ENCODE data around the gene NOX3.

The NOX3 gene

DNA sequence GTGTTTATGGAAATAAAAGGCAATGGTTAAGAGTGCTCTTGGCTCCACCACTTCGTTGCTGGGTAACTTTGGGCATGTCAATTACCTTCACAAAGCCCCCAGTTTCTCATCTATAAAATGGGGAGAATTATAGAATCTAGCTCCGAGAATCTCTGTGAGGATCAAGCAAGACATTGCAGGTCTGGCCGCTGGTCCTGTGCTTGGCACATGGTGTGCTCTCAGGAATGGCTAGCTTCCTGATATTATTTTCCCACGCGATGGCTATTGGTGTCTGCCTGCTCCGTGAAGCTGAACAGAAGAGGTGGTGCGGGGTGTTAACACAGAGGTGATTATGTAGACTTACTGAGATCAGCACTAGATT is 57.0 kb downstream of the NOX3 start:
- H3K23ac ChIP-seq (ENCODE audit: low read depth, low read length, poor library complexity) = no peak overlapping the region
- no peak overlapping the region for H2AK5ac ChIP-seq (ENCODE audit: low read depth, low read length)
- H2BK12ac ChIP-seq (ENCODE audit: low read length) = no peak overlapping the region
- H3K14ac ChIP-seq (ENCODE audit: low read length) = no peak overlapping the region
- peaks cover 0 to 2% of the 10 kb centered on the region in 2 donors for H3K4me1 ChIP-seq (ENCODE audit: control insufficient read depth in 2 of 2, insufficient read depth in 1 of 2, low read depth in 1 of 2, low read length in 2 of 2)
- DNase-seq (ENCODE audit: low spot score) = no peak
- no peak overlapping the region for H3K27ac ChIP-seq (replicated peaks; ENCODE audit: low read length)
- no peak overlapping the region for H2AFZ ChIP-seq (ENCODE audit: low read length)
- H3K9me3 ChIP-seq (replicated peaks in 1 of 2; ENCODE audit: control insufficient read depth in 2 of 2, insufficient read depth in 1 of 2, low read depth in 1 of 2, low read length in 2 of 2) = no peaks in the 10 kb centered on the region
- H2BK15ac ChIP-seq (ENCODE audit: low read length) = no peak overlapping the region
- H3K9ac ChIP-seq (ENCODE audit: low read depth, low read length, poor library complexity) = no peak overlapping the region
- no CpG with 5 or more reads among the region's 7 CpGs for WGBS, 2 donors (ENCODE audit: extremely low coverage in 2 of 2, insufficient read length in 2 of 2, insufficient replicate concordance in 1 of 2)
- H3K4ac ChIP-seq (ENCODE audit: low read length) = no peak overlapping the region
- no peaks in the 10 kb centered on the region for H3K27me3 ChIP-seq (ENCODE audit: control insufficient read depth in 3 of 3, insufficient read depth in 3 of 3, low read depth in 1 of 3, low read length in 3 of 3)
- H3K79me1 ChIP-seq (ENCODE audit: low read depth, low read length) = no peaks in the 10 kb centered on the region
- H2BK120ac ChIP-seq (ENCODE audit: low read depth, low read length) = no peak overlapping the region
- no peaks in the 10 kb centered on the region for H3K36me3 ChIP-seq (replicated peaks in 1 of 2; ENCODE audit: control insufficient read depth in 2 of 2, insufficient read depth in 2 of 2, low read length in 2 of 2)
- no peak overlapping the region for H3K18ac ChIP-seq (ENCODE audit: low read length)
- H3K4me2 ChIP-seq (ENCODE audit: insufficient read depth, low read length, poor library complexity, severe bottlenecking) = no peak overlapping the region
- H2BK5ac ChIP-seq (ENCODE audit: low read length) = no peak overlapping the region
- no peak overlapping the region for H4K8ac ChIP-seq (ENCODE audit: low read depth, low read length)
- H3K4me3 ChIP-seq (ENCODE audit: low read length in 2 of 2) = no peak overlapping the region
- no peak overlapping the region for H4K91ac ChIP-seq (ENCODE audit: low read depth, low read length, poor library complexity)

DNA sequence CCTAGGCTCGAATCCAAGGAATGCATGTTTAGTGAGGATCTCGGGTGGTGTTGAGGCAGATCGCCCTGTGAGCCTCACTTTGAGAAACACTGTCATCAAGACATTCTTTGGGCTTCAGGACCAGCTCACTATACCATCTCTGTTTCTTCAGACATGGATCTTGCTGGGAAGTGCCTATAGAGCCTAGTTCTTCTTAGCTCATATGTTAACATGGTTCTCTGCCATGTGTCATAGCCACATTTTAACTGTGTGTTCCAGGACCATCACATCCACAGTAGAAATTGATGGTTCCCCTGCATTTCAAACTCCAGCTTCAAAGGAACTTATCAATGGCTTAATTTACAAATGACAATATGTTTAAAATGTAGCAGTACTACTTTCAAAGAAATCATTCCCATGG is 57.4 kb downstream of the NOX3 start:
- Histone ChIP-seq H2BK120ac (ENCODE audit: low read depth, low read length) (no peak overlapping the region), H3K36me3 (replicated peaks in 1 of 2; ENCODE audit: control insufficient read depth in 2 of 2, insufficient read depth in 2 of 2, low read length in 2 of 2) (no peaks in the 10 kb centered on the region)

DNA sequence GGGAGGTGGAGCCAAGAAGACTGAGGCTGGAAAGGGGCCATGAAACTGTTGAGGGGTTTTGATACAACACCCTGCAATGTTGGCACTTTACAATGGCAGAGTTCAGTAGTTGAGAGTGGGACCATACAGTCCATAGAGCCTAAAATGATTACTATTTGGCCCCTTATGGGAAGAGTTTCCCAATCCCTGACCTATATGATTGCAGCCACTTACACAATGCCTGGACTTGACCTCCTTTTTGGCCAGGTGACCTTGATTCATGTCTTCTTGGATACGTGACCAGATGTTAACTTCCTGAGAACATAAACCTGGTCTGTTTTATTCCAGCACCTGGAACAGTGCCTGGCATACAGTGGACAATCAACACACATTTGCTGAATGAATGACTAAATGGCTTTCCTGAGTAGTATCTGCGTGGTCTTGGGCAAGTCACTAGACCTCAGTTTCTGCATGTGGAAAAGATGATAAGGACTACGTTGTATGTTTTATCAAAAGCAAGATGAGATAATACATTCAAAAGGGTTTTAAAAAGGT is 58.4 kb downstream of the NOX3 start:
- Histone ChIP-seq H2AFZ (ENCODE audit: low read length) (no peak overlapping the region), H3K18ac (ENCODE audit: low read length) (no peak overlapping the region), H2AK5ac (ENCODE audit: low read depth, low read length) (no peak overlapping the region), H3K4me1 (ENCODE audit: control insufficient read depth in 2 of 2, insufficient read depth in 1 of 2, low read depth in 1 of 2, low read length in 2 of 2) (peaks cover 0 to 2% of the 10 kb centered on the region in 2 donors), H3K27me3 (ENCODE audit: control insufficient read depth in 3 of 3, insufficient read depth in 3 of 3, low read depth in 1 of 3, low read length in 3 of 3) (no peaks in the 10 kb centered on the region), H4K8ac (ENCODE audit: low read depth, low read length) (no peak overlapping the region), H3K27ac (replicated peaks; ENCODE audit: low read length) (no peak overlapping the region), H4K91ac (ENCODE audit: low read depth, low read length, poor library complexity) (no peak overlapping the region), H2BK12ac (ENCODE audit: low read length) (no peak overlapping the region), H3K4ac (ENCODE audit: low read length) (no peak overlapping the region), H3K4me2 (ENCODE audit: insufficient read depth, low read length, poor library complexity, severe bottlenecking) (no peak overlapping the region), H2BK15ac (ENCODE audit: low read length) (no peak overlapping the region), H3K36me3 (replicated peaks in 1 of 2; ENCODE audit: control insufficient read depth in 2 of 2, insufficient read depth in 2 of 2, low read length in 2 of 2) (no peaks in the 10 kb centered on the region), H3K4me3 (ENCODE audit: low read length in 2 of 2) (no peak overlapping the region), H2BK120ac (ENCODE audit: low read depth, low read length) (no peak overlapping the region), H3K23ac (ENCODE audit: low read depth, low read length, poor library complexity) (no peak overlapping the region), H3K14ac (ENCODE audit: low read length) (no peak overlapping the region), H2BK5ac (ENCODE audit: low read length) (no peak overlapping the region), H3K79me1 (ENCODE audit: low read depth, low read length) (no peaks in the 10 kb centered on the region), H3K9ac (ENCODE audit: low read depth, low read length, poor library complexity) (no peak overlapping the region), H3K9me3 (replicated peaks in 1 of 2; ENCODE audit: control insufficient read depth in 2 of 2, insufficient read depth in 1 of 2, low read depth in 1 of 2, low read length in 2 of 2) (no peaks in the 10 kb centered on the region)
- WGBS, 2 donors (ENCODE audit: extremely low coverage in 2 of 2, insufficient read length in 2 of 2, insufficient replicate concordance in 1 of 2) = no CpG with 5 or more reads among the region's 3 CpGs
- DNase-seq (ENCODE audit: low spot score) = no peak

More for the DNA sequence above, 57.4 kb downstream of the NOX3 start:
- H2AFZ ChIP-seq (ENCODE audit: low read length) = no peak overlapping the region
- no peak overlapping the region for H4K8ac ChIP-seq (ENCODE audit: low read depth, low read length)
- H2AK5ac ChIP-seq (ENCODE audit: low read depth, low read length) = no peak overlapping the region
- H3K4me1 ChIP-seq (ENCODE audit: control insufficient read depth in 2 of 2, insufficient read depth in 1 of 2, low read depth in 1 of 2, low read length in 2 of 2) = peaks cover 0 to 2% of the 10 kb centered on the region in 2 donors
- no peaks in the 10 kb centered on the region for H3K9me3 ChIP-seq (replicated peaks in 1 of 2; ENCODE audit: control insufficient read depth in 2 of 2, insufficient read depth in 1 of 2, low read depth in 1 of 2, low read length in 2 of 2)
- H3K27ac ChIP-seq (replicated peaks; ENCODE audit: low read length) = no peak overlapping the region
- no CpG with 5 or more reads among the region's 3 CpGs for WGBS, 2 donors (ENCODE audit: extremely low coverage in 2 of 2, insufficient read length in 2 of 2, insufficient replicate concordance in 1 of 2)
- DNase-seq (ENCODE audit: low spot score) = no peak
- no peak overlapping the region for H3K9ac ChIP-seq (ENCODE audit: low read depth, low read length, poor library complexity)
- no peak overlapping the region for H2BK15ac ChIP-seq (ENCODE audit: low read length)
- H3K27me3 ChIP-seq (ENCODE audit: control insufficient read depth in 3 of 3, insufficient read depth in 3 of 3, low read depth in 1 of 3, low read length in 3 of 3) = no peaks in the 10 kb centered on the region
- H3K4me3 ChIP-seq (ENCODE audit: low read length in 2 of 2) = no peak overlapping the region
- no peak overlapping the region for H2BK12ac ChIP-seq (ENCODE audit: low read length)
- H2BK5ac ChIP-seq (ENCODE audit: low read length) = no peak overlapping the region
- no peak overlapping the region for H3K18ac ChIP-seq (ENCODE audit: low read length)
- H3K4me2 ChIP-seq (ENCODE audit: insufficient read depth, low read length, poor library complexity, severe bottlenecking) = no peak overlapping the region
- H3K4ac ChIP-seq (ENCODE audit: low read length) = no peak overlapping the region
- no peaks in the 10 kb centered on the region for H3K79me1 ChIP-seq (ENCODE audit: low read depth, low read length)
- H4K91ac ChIP-seq (ENCODE audit: low read depth, low read length, poor library complexity) = no peak overlapping the region
- H3K14ac ChIP-seq (ENCODE audit: low read length) = no peak overlapping the region
- no peak overlapping the region for H3K23ac ChIP-seq (ENCODE audit: low read depth, low read length, poor library complexity)

DNA sequence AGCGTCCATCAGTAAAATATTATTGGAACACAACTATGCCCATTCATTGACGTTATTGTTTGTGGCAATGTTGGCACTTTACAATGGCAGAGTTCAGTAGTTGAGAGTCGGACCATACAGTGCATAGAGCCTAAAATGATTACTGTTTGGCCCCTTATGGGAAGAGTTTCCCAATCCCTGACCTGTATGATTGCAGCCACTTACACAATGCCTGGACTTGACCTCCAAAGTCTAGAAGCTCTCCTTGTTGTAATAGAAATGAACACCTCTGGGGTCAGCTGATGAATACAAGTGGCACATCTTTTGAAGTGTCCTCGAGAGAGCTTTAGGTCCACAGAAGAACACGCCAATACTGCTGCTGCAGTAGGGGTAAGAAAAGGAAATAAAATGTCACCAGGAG is 59.0 kb downstream of the NOX3 start:
- H3K27me3 ChIP-seq (ENCODE audit: control insufficient read depth in 3 of 3, insufficient read depth in 3 of 3, low read depth in 1 of 3, low read length in 3 of 3) = no peaks in the 10 kb centered on the region
- no peak overlapping the region for H3K4ac ChIP-seq (ENCODE audit: low read length)
- H2BK120ac ChIP-seq (ENCODE audit: low read depth, low read length) = no peak overlapping the region
- peaks cover 0 to 2% of the 10 kb centered on the region in 2 donors for H3K4me1 ChIP-seq (ENCODE audit: control insufficient read depth in 2 of 2, insufficient read depth in 1 of 2, low read depth in 1 of 2, low read length in 2 of 2)
- no peak overlapping the region for H3K18ac ChIP-seq (ENCODE audit: low read length)
- no peaks in the 10 kb centered on the region for H3K79me1 ChIP-seq (ENCODE audit: low read depth, low read length)
- no peak overlapping the region for H2BK5ac ChIP-seq (ENCODE audit: low read length)
- H4K91ac ChIP-seq (ENCODE audit: low read depth, low read length, poor library complexity) = no peak overlapping the region
- H3K14ac ChIP-seq (ENCODE audit: low read length) = no peak overlapping the region
- no CpG with 5 or more reads among the region's 5 CpGs for WGBS, 2 donors (ENCODE audit: extremely low coverage in 2 of 2, insufficient read length in 2 of 2, insufficient replicate concordance in 1 of 2)
- no peak overlapping the region for H3K4me2 ChIP-seq (ENCODE audit: insufficient read depth, low read length, poor library complexity, severe bottlenecking)
- no peak overlapping the region for H3K27ac ChIP-seq (replicated peaks; ENCODE audit: low read length)
- H3K4me3 ChIP-seq (ENCODE audit: low read length in 2 of 2) = no peak overlapping the region
- no peak overlapping the region for H3K9ac ChIP-seq (ENCODE audit: low read depth, low read length, poor library complexity)
- no peak overlapping the region for H2AFZ ChIP-seq (ENCODE audit: low read length)
- no peak overlapping the region for H2BK15ac ChIP-seq (ENCODE audit: low read length)
- no peaks in the 10 kb centered on the region for H3K9me3 ChIP-seq (replicated peaks in 1 of 2; ENCODE audit: control insufficient read depth in 2 of 2, insufficient read depth in 1 of 2, low read depth in 1 of 2, low read length in 2 of 2)
- no peak for DNase-seq (ENCODE audit: low spot score)
- no peaks in the 10 kb centered on the region for H3K36me3 ChIP-seq (replicated peaks in 1 of 2; ENCODE audit: control insufficient read depth in 2 of 2, insufficient read depth in 2 of 2, low read length in 2 of 2)
- H2BK12ac ChIP-seq (ENCODE audit: low read length) = no peak overlapping the region
- no peak overlapping the region for H4K8ac ChIP-seq (ENCODE audit: low read depth, low read length)
- no peak overlapping the region for H2AK5ac ChIP-seq (ENCODE audit: low read depth, low read length)
- H3K23ac ChIP-seq (ENCODE audit: low read depth, low read length, poor library complexity) = no peak overlapping the region

Data from neuronal stem cell (in vitro differentiated cells).